ENCODE data around the gene ST8SIA4.

The ST8SIA4 gene

DNA sequence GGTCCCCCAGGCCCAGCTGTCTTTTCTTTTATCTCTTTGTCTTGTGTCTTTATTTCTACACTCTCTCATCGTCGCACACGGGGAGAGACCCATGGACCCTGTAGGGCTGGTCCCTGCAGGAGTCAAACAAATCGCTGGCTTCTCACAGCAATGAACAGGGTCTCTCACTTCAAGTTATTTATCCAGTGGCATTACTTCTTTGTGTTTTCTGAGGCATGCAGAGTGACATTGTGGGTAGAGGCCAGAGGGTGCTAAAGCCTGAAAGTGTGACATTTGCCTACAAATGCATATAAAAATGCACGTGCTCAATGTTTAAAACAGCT is 127.6 kb downstream of the ST8SIA4 start:
- H3K27me3 ChIP-seq (replicated peaks; ENCODE audit: insufficient read depth, low read length) = no peaks in the 10 kb centered on the region
- no peak for DNase-seq
- TF ChIP-seq EZH2phosphoT487 (IDR thresholded peaks at IDR 0.05; ENCODE audit: low read length) (no peak), EZH2 (optimal IDR thresholded peaks at IDR 0.05; ENCODE audit: low read depth, low read length) (no peak)
- peaks cover 24% of the 10 kb centered on the region for H3F3A ChIP-seq (ENCODE audit: insufficient read depth, low read length)
- H3K36me3 ChIP-seq (replicated peaks; ENCODE audit: insufficient read depth, low read length) = no peaks in the 10 kb centered on the region
- H3K27ac ChIP-seq (ENCODE audit: low read length) = no peak overlapping the region
- no peak overlapping the region for H3K4me3 ChIP-seq (ENCODE audit: low read length)
- H3K79me2 ChIP-seq (ENCODE audit: low read length) = no peaks in the 10 kb centered on the region
- H3K4me2 ChIP-seq (ENCODE audit: low read depth, low read length) = no peak overlapping the region
- no peak overlapping the region for H2AFZ ChIP-seq (ENCODE audit: low read length)
- peaks cover 29% of the 10 kb centered on the region for H3K4me1 ChIP-seq (ENCODE audit: low read length)
- no peaks in the 10 kb centered on the region for H4K20me1 ChIP-seq (ENCODE audit: insufficient read depth, low read length)
- H3K9ac ChIP-seq (ENCODE audit: low read length) = no peak overlapping the region
- no peaks in the 10 kb centered on the region for H3K9me3 ChIP-seq (replicated peaks; ENCODE audit: insufficient read depth, low read length)
- no peaks in the 10 kb centered on the region for H3K9me2 ChIP-seq (replicated peaks; ENCODE audit: insufficient read depth, low read length)

DNA sequence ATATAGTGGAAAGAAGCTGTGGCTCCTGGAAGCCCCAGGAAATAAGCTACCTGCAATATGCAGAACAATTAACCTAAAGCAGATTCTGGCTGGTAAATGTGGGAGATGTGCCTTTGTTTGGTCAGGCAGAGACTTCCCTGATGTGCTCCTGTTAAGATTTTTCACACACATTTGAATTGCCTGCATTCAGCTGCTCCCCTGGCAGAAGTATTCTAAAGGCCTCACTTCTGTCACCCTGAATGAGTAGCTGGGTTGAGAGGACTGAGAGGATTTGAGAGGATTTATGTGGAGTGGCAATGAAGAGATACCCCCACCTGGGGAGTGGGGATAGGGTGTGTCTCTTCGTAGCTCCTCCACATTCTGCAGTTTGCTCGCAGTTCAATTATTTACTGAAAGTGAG is 130.5 kb downstream of the ST8SIA4 start:
- Histone ChIP-seq H3K27ac (ENCODE audit: low read length) (no peak overlapping the region), H4K20me1 (ENCODE audit: insufficient read depth, low read length) (no peaks in the 10 kb centered on the region), H3K4me2 (ENCODE audit: low read depth, low read length) (no peak overlapping the region), H3K79me2 (ENCODE audit: low read length) (no peaks in the 10 kb centered on the region), H3K4me1 (ENCODE audit: low read length) (peaks cover 5% of the 10 kb centered on the region), H3F3A (ENCODE audit: insufficient read depth, low read length) (peaks cover 8% of the 10 kb centered on the region), H3K4me3 (ENCODE audit: low read length) (no peak overlapping the region), H3K36me3 (replicated peaks; ENCODE audit: insufficient read depth, low read length) (no peaks in the 10 kb centered on the region), H3K9me2 (replicated peaks; ENCODE audit: insufficient read depth, low read length) (no peaks in the 10 kb centered on the region), H2AFZ (ENCODE audit: low read length) (no peak overlapping the region), H3K27me3 (replicated peaks; ENCODE audit: insufficient read depth, low read length) (no peaks in the 10 kb centered on the region), H3K9me3 (replicated peaks; ENCODE audit: insufficient read depth, low read length) (no peaks in the 10 kb centered on the region), H3K9ac (ENCODE audit: low read length) (no peak overlapping the region)
- no peak for DNase-seq
- TF ChIP-seq, protein P1, sequence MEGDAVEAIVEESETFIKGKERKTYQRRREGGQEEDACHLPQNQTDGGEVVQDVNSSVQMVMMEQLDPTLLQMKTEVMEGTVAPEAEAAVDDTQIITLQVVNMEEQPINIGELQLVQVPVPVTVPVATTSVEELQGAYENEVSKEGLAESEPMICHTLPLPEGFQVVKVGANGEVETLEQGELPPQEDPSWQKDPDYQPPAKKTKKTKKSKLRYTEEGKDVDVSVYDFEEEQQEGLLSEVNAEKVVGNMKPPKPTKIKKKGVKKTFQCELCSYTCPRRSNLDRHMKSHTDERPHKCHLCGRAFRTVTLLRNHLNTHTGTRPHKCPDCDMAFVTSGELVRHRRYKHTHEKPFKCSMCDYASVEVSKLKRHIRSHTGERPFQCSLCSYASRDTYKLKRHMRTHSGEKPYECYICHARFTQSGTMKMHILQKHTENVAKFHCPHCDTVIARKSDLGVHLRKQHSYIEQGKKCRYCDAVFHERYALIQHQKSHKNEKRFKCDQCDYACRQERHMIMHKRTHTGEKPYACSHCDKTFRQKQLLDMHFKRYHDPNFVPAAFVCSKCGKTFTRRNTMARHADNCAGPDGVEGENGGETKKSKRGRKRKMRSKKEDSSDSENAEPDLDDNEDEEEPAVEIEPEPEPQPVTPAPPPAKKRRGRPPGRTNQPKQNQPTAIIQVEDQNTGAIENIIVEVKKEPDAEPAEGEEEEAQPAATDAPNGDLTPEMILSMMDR (IDR thresholded peaks at IDR 0.05; ENCODE audit: low read length) = no peak
- TF ChIP-seq EZH2 (optimal IDR thresholded peaks at IDR 0.05; ENCODE audit: low read depth, low read length) (no peak), EZH2phosphoT487 (IDR thresholded peaks at IDR 0.05; ENCODE audit: low read length) (no peak)

DNA sequence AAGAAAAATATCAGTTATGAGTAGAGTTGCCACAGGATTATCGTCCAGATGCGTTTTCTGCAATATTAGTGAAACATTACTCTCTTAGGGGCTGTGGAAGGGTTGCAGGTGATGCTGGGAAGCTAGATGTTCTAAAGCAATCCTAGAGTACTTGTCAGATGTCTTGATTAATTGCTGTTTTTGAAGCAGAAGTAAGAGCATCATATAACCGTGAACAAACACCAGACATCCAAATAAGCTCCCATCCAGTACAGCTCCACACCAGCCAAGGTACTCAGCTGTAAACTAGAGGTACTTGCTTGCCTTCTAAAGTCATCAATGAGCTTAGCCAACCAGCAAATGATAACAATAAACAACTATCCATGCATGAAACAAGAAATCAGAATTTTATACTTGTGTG is 131.1 kb downstream of the ST8SIA4 start:
- Histone ChIP-seq H3K27me3 (replicated peaks; ENCODE audit: insufficient read depth, low read length) (no peaks in the 10 kb centered on the region), H3K9ac (ENCODE audit: low read length) (no peak overlapping the region), H2AFZ (ENCODE audit: low read length) (no peak overlapping the region), H4K20me1 (ENCODE audit: insufficient read depth, low read length) (no peaks in the 10 kb centered on the region), H3K4me3 (ENCODE audit: low read length) (no peak overlapping the region), H3K79me2 (ENCODE audit: low read length) (no peaks in the 10 kb centered on the region), H3K4me2 (ENCODE audit: low read depth, low read length) (no peak overlapping the region), H3K9me2 (replicated peaks; ENCODE audit: insufficient read depth, low read length) (no peaks in the 10 kb centered on the region), H3F3A (ENCODE audit: insufficient read depth, low read length) (peaks cover 4% of the 10 kb centered on the region; the same call in 1 of the 2 replicates), H3K36me3 (replicated peaks; ENCODE audit: insufficient read depth, low read length) (no peaks in the 10 kb centered on the region), H3K9me3 (replicated peaks; ENCODE audit: insufficient read depth, low read length) (no peaks in the 10 kb centered on the region), H3K4me1 (ENCODE audit: low read length) (no peaks in the 10 kb centered on the region), H3K27ac (ENCODE audit: low read length) (no peak overlapping the region)
- TF ChIP-seq EZH2 (optimal IDR thresholded peaks at IDR 0.05; ENCODE audit: low read depth, low read length) = no peak
- no peak for TF ChIP-seq EZH2phosphoT487 (IDR thresholded peaks at IDR 0.05; ENCODE audit: low read length)
- TF ChIP-seq, protein P1 (IDR thresholded peaks at IDR 0.05; ENCODE audit: low read length) = no peak
- DNase-seq = no peak

DNA sequence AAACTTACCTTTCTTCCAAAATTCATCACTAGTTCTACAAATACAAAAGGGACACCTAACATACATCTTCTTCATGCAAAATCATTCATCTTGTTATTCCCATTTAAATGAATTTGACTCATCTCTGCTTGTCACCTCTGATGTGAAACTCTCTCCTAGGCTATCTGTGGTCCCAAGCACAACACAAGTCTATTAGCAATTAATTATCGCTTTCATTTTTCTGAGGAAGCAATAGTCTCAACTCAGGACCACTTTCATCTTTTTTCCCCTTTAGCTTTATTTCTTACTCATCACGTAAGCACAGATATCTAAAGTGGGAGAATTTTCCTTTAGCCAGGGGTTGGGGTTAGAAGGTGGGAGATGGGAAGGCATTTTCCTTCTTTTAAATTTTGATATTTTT is 131.9 kb downstream of the ST8SIA4 start:
- no peak overlapping the region for H3K4me3 ChIP-seq (ENCODE audit: low read length)
- peaks cover 2% of the 10 kb centered on the region; the same call in 1 of the 2 replicates for H3F3A ChIP-seq (ENCODE audit: insufficient read depth, low read length)
- no peaks in the 10 kb centered on the region for H3K9me2 ChIP-seq (replicated peaks; ENCODE audit: insufficient read depth, low read length)
- H4K20me1 ChIP-seq (ENCODE audit: insufficient read depth, low read length) = no peaks in the 10 kb centered on the region
- H3K36me3 ChIP-seq (replicated peaks; ENCODE audit: insufficient read depth, low read length) = no peaks in the 10 kb centered on the region
- no peaks in the 10 kb centered on the region for H3K4me1 ChIP-seq (ENCODE audit: low read length)
- H2AFZ ChIP-seq (ENCODE audit: low read length) = no peak overlapping the region
- no peaks in the 10 kb centered on the region for H3K27me3 ChIP-seq (replicated peaks; ENCODE audit: insufficient read depth, low read length)
- H3K9me3 ChIP-seq (replicated peaks; ENCODE audit: insufficient read depth, low read length) = no peaks in the 10 kb centered on the region
- DNase-seq = no peak
- TF ChIP-seq, protein P1 (IDR thresholded peaks at IDR 0.05; ENCODE audit: low read length) = no peak
- TF ChIP-seq EZH2phosphoT487 (IDR thresholded peaks at IDR 0.05; ENCODE audit: low read length) (no peak), EZH2 (optimal IDR thresholded peaks at IDR 0.05; ENCODE audit: low read depth, low read length) (no peak)
- no peak overlapping the region for H3K9ac ChIP-seq (ENCODE audit: low read length)
- no peak overlapping the region for H3K4me2 ChIP-seq (ENCODE audit: low read depth, low read length)
- no peaks in the 10 kb centered on the region for H3K79me2 ChIP-seq (ENCODE audit: low read length)
- H3K27ac ChIP-seq (ENCODE audit: low read length) = no peak overlapping the region
